ENCODE data around the gene SCO2. TPM values are rescaled to one million over a fixed set of nuclear protein-coding genes. Genes with fewer than 3 reads are reported as not detected.
"Not testable (repeated sequence)": the region's sequence is repeated elsewhere in the genome, so short reads cannot be mapped to it uniquely, and the experiment has no call there.

Gene SCO2
- total RNA-seq, 2 donors from 2014 or later = 2.8 to 9.9 TPM

- Mint-ChIP-seq H3K27me3 (no peaks in the 10 kb centered on the region), H3K9me3 (no peaks in the 10 kb centered on the region), H3K36me3 (ENCODE audit: low read depth) (peaks cover 68% of the 10 kb centered on the region), H3K4me1 (peaks cover 5% of the 10 kb centered on the region), H3K27ac (no peak overlapping the region), H3K4me3 (no peak overlapping the region)
- ATAC-seq (replicated peaks) = no peak
Observed at GRCh38 chr22:50523458-50523805, 2.0 kb downstream of the SCO2 start.

GRCh38 chr22:50522806-50523438, 2.5 kb downstream of the SCO2 start:
- H3K4me1 Mint-ChIP-seq = peaks cover 5% of the 10 kb centered on the region
- H3K27ac Mint-ChIP-seq = no peak overlapping the region
- no peaks in the 10 kb centered on the region for H3K9me3 Mint-ChIP-seq
- H3K27me3 Mint-ChIP-seq = no peaks in the 10 kb centered on the region
- ATAC-seq (replicated peaks) = no peak
- no peak overlapping the region for H3K4me3 Mint-ChIP-seq
- peaks cover 68% of the 10 kb centered on the region for H3K36me3 Mint-ChIP-seq (ENCODE audit: low read depth)

GRCh38 chr22:50522208-50522805, 3.1 kb downstream of the SCO2 start:
- Mint-ChIP-seq H3K27me3 (no peaks in the 10 kb centered on the region), H3K9me3 (no peaks in the 10 kb centered on the region), H3K4me1 (peaks cover 5% of the 10 kb centered on the region), H3K4me3 (no peak overlapping the region), H3K36me3 (ENCODE audit: low read depth) (peaks cover 68% of the 10 kb centered on the region), H3K27ac (no peak overlapping the region)
- ATAC-seq (replicated peaks) = no peak

GRCh38 chr22:50521710-50522109, 3.7 kb downstream of the SCO2 start:
- H3K27me3 Mint-ChIP-seq = no peaks in the 10 kb centered on the region
- no peak for ATAC-seq (replicated peaks)
- peaks cover 5% of the 10 kb centered on the region for H3K4me1 Mint-ChIP-seq
- H3K4me3 Mint-ChIP-seq = no peak overlapping the region
- no peaks in the 10 kb centered on the region for H3K9me3 Mint-ChIP-seq
- no peak overlapping the region for H3K27ac Mint-ChIP-seq
- peaks cover 68% of the 10 kb centered on the region for H3K36me3 Mint-ChIP-seq (ENCODE audit: low read depth)

GRCh38 chr22:50520826-50521453, 4.5 kb downstream of the SCO2 start:
- ATAC-seq (replicated peaks) = no peak
- Mint-ChIP-seq H3K4me1 (peaks cover 5% of the 10 kb centered on the region), H3K27me3 (no peaks in the 10 kb centered on the region), H3K36me3 (ENCODE audit: low read depth) (peaks cover 73% of the 10 kb centered on the region), H3K27ac (no peak overlapping the region), H3K9me3 (no peaks in the 10 kb centered on the region), H3K4me3 (no peak overlapping the region)

- H3K4me3 Mint-ChIP-seq; H3K4me1 Mint-ChIP-seq; H3K9me3 Mint-ChIP-seq; H3K27ac Mint-ChIP-seq; ATAC-seq (replicated peaks); H3K27me3 Mint-ChIP-seq: not testable (repeated sequence)
- H3K36me3 Mint-ChIP-seq (ENCODE audit: low read depth) = peaks cover 77% of the 10 kb centered on the region
Observed at GRCh38 chr22:50520184-50520583, 5.2 kb downstream of the SCO2 start.

- ATAC-seq (replicated peaks) = no peak
- H3K9me3 Mint-ChIP-seq = no peaks in the 10 kb centered on the region
- H3K27ac Mint-ChIP-seq = no peak overlapping the region
- H3K36me3 Mint-ChIP-seq (ENCODE audit: low read depth) = peaks cover 75% of the 10 kb centered on the region
- H3K27me3 Mint-ChIP-seq = no peaks in the 10 kb centered on the region
- peaks cover 6% of the 10 kb centered on the region for H3K4me1 Mint-ChIP-seq
- no peak overlapping the region for H3K4me3 Mint-ChIP-seq
Observed at GRCh38 chr22:50519151-50519550, 6.2 kb downstream of the SCO2 start.

GRCh38 chr22:50518606-50519005, 6.8 kb downstream of the SCO2 start:
- Mint-ChIP-seq H3K27me3 (no peaks in the 10 kb centered on the region), H3K36me3 (ENCODE audit: low read depth) (peaks cover 75% of the 10 kb centered on the region)
- no peak for ATAC-seq (replicated peaks)

GRCh38 chr22:50517495-50518260, 7.7 kb downstream of the SCO2 start:
- Mint-ChIP-seq H3K27me3 (no peaks in the 10 kb centered on the region), H3K9me3 (no peaks in the 10 kb centered on the region), H3K27ac (no peak overlapping the region), H3K36me3 (ENCODE audit: low read depth) (peaks cover 77% of the 10 kb centered on the region), H3K4me3 (no peak overlapping the region), H3K4me1 (peaks cover 6% of the 10 kb centered on the region)
- no peak for ATAC-seq (replicated peaks)

More at GRCh38 chr22:50518606-50519005, 6.8 kb downstream of the SCO2 start:
- no peak overlapping the region for H3K4me3 Mint-ChIP-seq
- no peaks in the 10 kb centered on the region for H3K9me3 Mint-ChIP-seq
- H3K27ac Mint-ChIP-seq = no peak overlapping the region
- peaks cover 6% of the 10 kb centered on the region for H3K4me1 Mint-ChIP-seq

- Mint-ChIP-seq H3K9me3 (no peaks in the 10 kb centered on the region), H3K4me3 (no peak overlapping the region), H3K36me3 (ENCODE audit: low read depth) (peaks cover 85% of the 10 kb centered on the region), H3K4me1 (peaks cover 10% of the 10 kb centered on the region), H3K27ac (no peak overlapping the region), H3K27me3 (no peaks in the 10 kb centered on the region)
- no peak for ATAC-seq (replicated peaks)
Observed at GRCh38 chr22:50516891-50517290, 8.5 kb downstream of the SCO2 start.

GRCh38 chr22:50516068-50516467, 9.3 kb downstream of the SCO2 start:
- no peaks in the 10 kb centered on the region for H3K9me3 Mint-ChIP-seq
- peaks cover 10% of the 10 kb centered on the region for H3K4me1 Mint-ChIP-seq
- no peaks in the 10 kb centered on the region for H3K27me3 Mint-ChIP-seq
- no peak for ATAC-seq (replicated peaks)
- no peak overlapping the region for H3K4me3 Mint-ChIP-seq
- H3K27ac Mint-ChIP-seq = no peak overlapping the region
- H3K36me3 Mint-ChIP-seq (ENCODE audit: low read depth) = peaks cover 89% of the 10 kb centered on the region

- Mint-ChIP-seq H3K4me3 (no peak overlapping the region), H3K9me3 (no peaks in the 10 kb centered on the region), H3K4me1 (peaks cover 21% of the 10 kb centered on the region), H3K36me3 (ENCODE audit: low read depth) (peaks cover 77% of the 10 kb centered on the region), H3K27ac (no peak overlapping the region), H3K27me3 (no peaks in the 10 kb centered on the region)
- ATAC-seq (replicated peaks) = no peak
Observed at GRCh38 chr22:50513175-50513574, 12.2 kb downstream of the SCO2 start.

GRCh38 chr22:50508897-50509296, 16.5 kb downstream of the SCO2 start:
- peak overlapping the region; percentile 94 for H3K27ac Mint-ChIP-seq
- H3K27me3 Mint-ChIP-seq = no peaks in the 10 kb centered on the region
- H3K4me3 Mint-ChIP-seq = peak overlapping the region; percentile 99
- H3K9me3 Mint-ChIP-seq = no peaks in the 10 kb centered on the region
- H3K4me1 Mint-ChIP-seq = peaks cover 14% of the 10 kb centered on the region
- H3K36me3 Mint-ChIP-seq (ENCODE audit: low read depth) = peaks cover 54% of the 10 kb centered on the region
- no peak for ATAC-seq (replicated peaks)

GRCh38 chr22:50507991-50508884, 17.2 kb downstream of the SCO2 start, which contains the start of gene NCAPH2:
NCAPH2 (plus strand) TSS chr22:50508224; CDS start chr22:50508338, 114 bp downstream.
- Mint-ChIP-seq H3K36me3 (ENCODE audit: low read depth) (peaks cover 49% of the 10 kb centered on the region), H3K4me3 (peak within 1 kb of the TSS; percentile 99), H3K4me1 (peaks cover 14% of the 10 kb centered on the region), H3K27me3 (no peaks in the 10 kb centered on the region), H3K27ac (peak within 1 kb of the TSS; percentile 94), H3K9me3 (no peaks in the 10 kb centered on the region)
- peak; percentile 79 for ATAC-seq (replicated peaks)

Measured in activated T-helper 17 cell treated with anti-CD3 and anti-CD28 coated beads, Interleukin-2, amount 50 U/mL, for 72 hours (primary cell).